Thyroid gland (tissue), 4 donors: ENCODE measurements around the gene MINDY4.

Experiments used
- POLR2A ChIP-seq, 2 donors: fragments of 450-650 bp; IDR thresholded peaks; one replicate each; pipeline ENCODE4 v1.6.1; 2017; ENCODE audit warnings: antibody characterized with exemption in 2 of 2, mild to moderate bottlenecking in 2 of 2, moderate library complexity in 1 of 2
- TF ChIP-seq, protein P1 (sequence below), 6 experiments: fragments of 200-600 bp in 3 of 6; fragments of 450-650 bp in 3 of 6; sonication (generic) in 3 of 6; IDR thresholded peaks; one replicate each; pipeline ENCODE4 v1.5.1; 2016 to 2019; ENCODE audit warnings: antibody characterized with exemption in 6 of 6, mild to moderate bottlenecking in 2 of 6, inconsistent platforms in 1 of 6, moderate library complexity in 1 of 6

DNA sequence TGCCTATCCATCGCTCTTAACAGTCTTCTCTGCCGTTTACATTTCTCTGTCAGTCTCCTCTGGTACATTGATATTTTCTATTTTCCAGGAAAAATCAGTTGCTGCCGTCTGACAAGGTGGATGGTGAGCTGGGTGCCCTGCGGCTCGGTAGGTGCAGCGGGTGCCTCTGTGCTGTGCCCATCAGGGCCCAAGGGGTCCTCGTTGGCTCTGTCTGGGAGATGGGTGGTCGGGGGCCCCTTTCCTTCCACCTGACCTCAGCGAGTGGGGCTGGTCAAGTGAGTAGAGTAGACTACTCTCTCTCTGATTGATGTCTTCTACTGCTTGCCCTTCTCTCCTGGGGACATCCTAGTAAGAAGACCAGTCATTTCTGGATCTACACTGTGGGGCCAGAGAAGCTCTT lies 57.4 kb downstream of the MINDY4 start:
- no peak for TF ChIP-seq POLR2A (IDR thresholded peaks at IDR 0.05)
- TF ChIP-seq, protein P1, sequence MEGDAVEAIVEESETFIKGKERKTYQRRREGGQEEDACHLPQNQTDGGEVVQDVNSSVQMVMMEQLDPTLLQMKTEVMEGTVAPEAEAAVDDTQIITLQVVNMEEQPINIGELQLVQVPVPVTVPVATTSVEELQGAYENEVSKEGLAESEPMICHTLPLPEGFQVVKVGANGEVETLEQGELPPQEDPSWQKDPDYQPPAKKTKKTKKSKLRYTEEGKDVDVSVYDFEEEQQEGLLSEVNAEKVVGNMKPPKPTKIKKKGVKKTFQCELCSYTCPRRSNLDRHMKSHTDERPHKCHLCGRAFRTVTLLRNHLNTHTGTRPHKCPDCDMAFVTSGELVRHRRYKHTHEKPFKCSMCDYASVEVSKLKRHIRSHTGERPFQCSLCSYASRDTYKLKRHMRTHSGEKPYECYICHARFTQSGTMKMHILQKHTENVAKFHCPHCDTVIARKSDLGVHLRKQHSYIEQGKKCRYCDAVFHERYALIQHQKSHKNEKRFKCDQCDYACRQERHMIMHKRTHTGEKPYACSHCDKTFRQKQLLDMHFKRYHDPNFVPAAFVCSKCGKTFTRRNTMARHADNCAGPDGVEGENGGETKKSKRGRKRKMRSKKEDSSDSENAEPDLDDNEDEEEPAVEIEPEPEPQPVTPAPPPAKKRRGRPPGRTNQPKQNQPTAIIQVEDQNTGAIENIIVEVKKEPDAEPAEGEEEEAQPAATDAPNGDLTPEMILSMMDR (IDR thresholded peaks at IDR 0.05): no peak
